Mesothelial cell of epicardium (in vitro differentiated cells): Measurements from ENCODE around the gene REN. TPM values are rescaled to one million over a fixed set of nuclear protein-coding genes. Genes with fewer than 3 reads are reported as not detected.
A peak's percentile ranks its signal among the peaks of the same experiment; 100 is the strongest.

Experiments
- DNase-seq, 2 experiments: peaks; one replicate each; pipeline ENCODE4 v3.0.0; 2021; ENCODE audit warnings: low spot score in 2 of 2; ENCODE audit not compliant: unreplicated experiment in 2 of 2
- H3K27ac Mint-ChIP-seq: 2 replicates; pipeline ENCODE4 v1.8.0; 2021; ENCODE audit warnings: mixed read lengths
- H3K27me3 Mint-ChIP-seq: 2 replicates; pipeline ENCODE4 v1.8.0; 2021; ENCODE audit warnings: low read depth, mixed read lengths
- H3K36me3 Mint-ChIP-seq: 2 replicates; pipeline ENCODE4 v1.8.0; 2021; ENCODE audit warnings: mixed read lengths
- H3K4me1 Mint-ChIP-seq: 2 replicates; pipeline ENCODE4 v1.8.0; 2021; ENCODE audit warnings: mixed read lengths
- H3K4me3 Mint-ChIP-seq: 2 replicates; pipeline ENCODE4 v1.8.0; 2021; ENCODE audit warnings: mild to moderate bottlenecking, moderate library complexity, mixed read lengths
- H3K9me3 Mint-ChIP-seq: 2 replicates; pipeline ENCODE4 v1.8.0; 2021; ENCODE audit warnings: mixed read lengths
- CTCF ChIP-seq: fragments of 200-600 bp; sonication (generic); IDR thresholded peaks from one replicate; pipeline ENCODE4 v1.5.0; 2021; ENCODE audit warnings: antibody characterized with exemption; ENCODE audit not compliant: unreplicated experiment
- total RNA-seq: library from RNA; stranded (reverse); gene quantifications from 3 replicates; pipeline ENCODE4 v1.2.1, GENCODE V29; 2021

The REN gene
- total RNA-seq, 1 donor from 2014 or later = not detected

GRCh38 chr1:204161609-204162493, 4.3 kb downstream of the REN start:
- Mint-ChIP-seq H3K9me3 (no peaks in the 10 kb centered on the region), H3K27ac (peak overlapping the region; percentile 60), H3K27me3 (peaks cover 10% of the 10 kb centered on the region), H3K36me3 (no peaks in the 10 kb centered on the region), H3K4me1 (peaks cover 2% of the 10 kb centered on the region), H3K4me3 (no peak overlapping the region)
- DNase-seq = no peak
- TF ChIP-seq CTCF = no peak

DNA sequence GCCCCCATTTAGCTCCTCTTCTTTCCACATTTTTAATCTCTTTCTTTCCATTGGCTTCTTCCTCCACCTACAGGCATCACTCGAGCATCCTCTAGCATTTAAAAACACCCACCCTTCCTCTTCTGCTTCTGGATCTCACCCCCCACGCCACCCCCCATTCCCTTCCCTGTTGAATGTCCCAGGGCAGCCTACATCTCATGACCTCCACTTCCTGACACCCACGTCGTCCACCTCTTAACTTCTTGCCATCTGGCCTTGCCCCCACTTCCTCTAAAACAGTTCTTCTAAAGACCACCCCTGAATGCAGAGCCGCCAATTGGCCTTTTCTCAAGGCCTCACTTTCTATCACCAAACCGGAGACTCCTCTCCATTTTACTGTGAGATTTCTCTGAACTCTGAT, 8.2 kb downstream of the REN start:
- no peaks in the 10 kb centered on the region for H3K9me3 Mint-ChIP-seq
- peaks cover 16% of the 10 kb centered on the region for H3K27me3 Mint-ChIP-seq
- H3K36me3 Mint-ChIP-seq = no peaks in the 10 kb centered on the region
- H3K27ac Mint-ChIP-seq = no peak overlapping the region
- no peak for DNase-seq
- no peak overlapping the region for H3K4me3 Mint-ChIP-seq
- no peak for TF ChIP-seq CTCF
- H3K4me1 Mint-ChIP-seq = peaks cover 2% of the 10 kb centered on the region

- Mint-ChIP-seq H3K27me3 (peaks cover 13% of the 10 kb centered on the region), H3K36me3 (no peaks in the 10 kb centered on the region), H3K9me3 (no peaks in the 10 kb centered on the region), H3K27ac (no peak overlapping the region), H3K4me3 (no peak overlapping the region), H3K4me1 (peaks cover under 1% of the 10 kb centered on the region)
- no peak for TF ChIP-seq CTCF
- DNase-seq = no peak
These were observed 10.3 kb downstream of the REN start for GRCh38 chr1:204155881-204156280.

GRCh38 chr1:204154568-204155255, 11.4 kb downstream of the REN start:
- no peak overlapping the region for H3K4me3 Mint-ChIP-seq
- no peak for DNase-seq
- no peaks in the 10 kb centered on the region for H3K9me3 Mint-ChIP-seq
- no peak for TF ChIP-seq CTCF
- H3K27me3 Mint-ChIP-seq = peaks cover 9% of the 10 kb centered on the region
- H3K36me3 Mint-ChIP-seq = no peaks in the 10 kb centered on the region
- no peak overlapping the region for H3K27ac Mint-ChIP-seq
- peaks cover 4% of the 10 kb centered on the region for H3K4me1 Mint-ChIP-seq

DNA sequence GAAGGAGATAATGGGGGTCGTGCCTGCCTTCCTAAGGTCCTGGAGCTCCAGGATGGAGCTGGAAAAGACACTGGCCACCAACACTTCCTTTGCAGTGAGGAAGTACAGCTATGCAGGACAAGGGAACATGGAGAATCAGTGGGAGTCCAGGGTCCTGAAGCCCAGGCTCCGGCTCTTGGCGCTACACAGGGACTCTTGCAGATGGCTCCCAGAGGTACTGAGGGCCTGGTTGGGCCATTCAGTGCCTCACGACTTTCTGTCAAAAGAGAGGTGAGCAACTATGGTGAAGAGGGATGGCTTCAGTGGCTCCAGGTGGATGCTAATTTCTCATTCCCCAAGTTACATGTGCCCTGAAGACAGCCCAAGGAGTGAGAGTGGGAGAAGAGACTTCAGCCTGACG, 12.5 kb downstream of the REN start:
- no peak overlapping the region for H3K4me3 Mint-ChIP-seq
- no peak for TF ChIP-seq CTCF
- H3K9me3 Mint-ChIP-seq = no peaks in the 10 kb centered on the region
- H3K27me3 Mint-ChIP-seq = peaks cover 9% of the 10 kb centered on the region
- peaks cover 4% of the 10 kb centered on the region for H3K4me1 Mint-ChIP-seq
- no peak overlapping the region for H3K27ac Mint-ChIP-seq
- no peak for DNase-seq
- no peaks in the 10 kb centered on the region for H3K36me3 Mint-ChIP-seq
